Measurements from ENCODE around the gene GRIP1. TPM values are rescaled to one million over a fixed set of nuclear protein-coding genes. Genes with fewer than 3 reads are reported as not detected.

Gene GRIP1
- total and polyA plus RNA-seq, 10 of the 15 experiments (the other 5 are each of a cell fraction or from before 2014, with no cell fraction given): 0.05 to 0.85 (median 0.50) TPM; not detected in 7

DNA sequence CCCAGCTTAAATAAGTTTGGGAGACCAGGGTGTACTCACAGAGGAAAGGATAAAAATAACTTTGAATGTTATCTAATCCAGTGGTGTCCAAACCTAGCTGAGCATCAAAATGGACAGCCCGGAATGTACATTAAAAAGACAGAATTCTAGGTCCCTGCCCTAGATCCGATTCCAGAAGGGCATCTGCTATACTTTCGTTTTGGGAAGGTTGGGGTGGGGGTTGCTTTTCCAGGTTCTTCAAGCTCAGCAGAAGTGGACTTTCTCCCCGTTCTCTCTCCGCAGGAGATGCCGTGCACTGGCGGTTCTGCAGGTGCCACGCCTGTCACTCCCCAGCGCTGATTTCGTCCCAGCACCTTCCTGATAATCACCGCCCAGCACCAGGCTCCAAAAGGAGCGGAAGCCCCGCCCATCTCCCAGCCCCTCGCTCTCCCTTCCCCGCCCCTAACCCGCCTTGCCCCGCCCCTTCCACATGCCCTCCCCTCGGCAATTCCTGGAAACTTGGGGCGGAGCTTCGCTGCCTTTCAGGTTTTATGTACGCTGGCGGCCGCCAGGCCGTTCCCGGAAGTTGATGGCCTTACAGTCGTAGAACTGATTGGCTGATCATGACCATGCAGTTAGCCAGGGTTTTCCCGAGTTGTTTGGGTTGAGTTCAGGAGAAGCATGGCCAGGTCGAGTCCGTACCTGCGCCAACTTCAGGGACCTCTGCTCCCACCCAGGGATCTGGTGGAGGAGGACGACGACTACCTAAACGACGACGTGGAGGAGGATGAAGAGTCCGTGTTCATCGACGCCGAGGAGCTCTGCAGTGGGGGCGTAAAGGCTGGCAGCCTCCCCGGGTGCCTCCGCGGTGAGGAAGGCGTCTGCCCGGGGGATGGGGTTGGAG, 376.7 kb downstream of the GRIP1 start, which contains the start of gene HELB (continued):
- TF ChIP-seq ZSCAN29 (IDR thresholded peaks at IDR 0.05) (no peak), BACH1 (IDR thresholded peaks at IDR 0.05; ENCODE audit: borderline replicate concordance) (peak; percentile 20; the same call in 1 of the 2 replicates), ZNF207 (IDR thresholded peaks at IDR 0.05; ENCODE audit: borderline replicate concordance) (no peak), KAT2A (conservative IDR thresholded peaks at IDR 0.05; ENCODE audit: control insufficient read depth, low read depth, low read length) (no peak), POLR2AphosphoS5 (IDR thresholded peaks at IDR 0.05; ENCODE audit: low read length) (peak; percentile 94), ZNF24 (IDR thresholded peaks at IDR 0.05) (no peak), ZNF622 (IDR thresholded peaks at IDR 0.05) (no peak), RCOR1 (conservative IDR thresholded peaks at IDR 0.05; ENCODE audit: low read depth, low read length) (no peak), TCF3 (IDR thresholded peaks at IDR 0.05; ENCODE audit: borderline replicate concordance, insufficient read depth, low read depth, low read length) (no peak), TAF1 (IDR thresholded peaks at IDR 0.05; ENCODE audit: borderline replicate concordance, low read depth, low read length) (peak; percentile 38; the same call in 1 of the 2 replicates), CREB1 (IDR thresholded peaks at IDR 0.05; ENCODE audit: low read depth) (peak; percentile 60), RFX5 (IDR thresholded peaks at IDR 0.05; ENCODE audit: low read depth, low read length) (no peak), POLR2A (IDR thresholded peaks at IDR 0.05; ENCODE audit: low read depth, low read length) (peak; percentile 94), SIX5 (IDR thresholded peaks at IDR 0.05; ENCODE audit: low read depth, low read length, severe bottlenecking) (no peak), EGR1 (IDR thresholded peaks at IDR 0.05; ENCODE audit: borderline replicate concordance in 1 of 2, low read depth in 2 of 2, low read length in 2 of 2) (peak in 1 of 2 experiments; percentile 60; a peak in 1 of 3 replicates), SUZ12 (IDR thresholded peaks at IDR 0.05; ENCODE audit: unreplicated experiment) (no peak)
- TF ChIP-seq, protein P1, sequence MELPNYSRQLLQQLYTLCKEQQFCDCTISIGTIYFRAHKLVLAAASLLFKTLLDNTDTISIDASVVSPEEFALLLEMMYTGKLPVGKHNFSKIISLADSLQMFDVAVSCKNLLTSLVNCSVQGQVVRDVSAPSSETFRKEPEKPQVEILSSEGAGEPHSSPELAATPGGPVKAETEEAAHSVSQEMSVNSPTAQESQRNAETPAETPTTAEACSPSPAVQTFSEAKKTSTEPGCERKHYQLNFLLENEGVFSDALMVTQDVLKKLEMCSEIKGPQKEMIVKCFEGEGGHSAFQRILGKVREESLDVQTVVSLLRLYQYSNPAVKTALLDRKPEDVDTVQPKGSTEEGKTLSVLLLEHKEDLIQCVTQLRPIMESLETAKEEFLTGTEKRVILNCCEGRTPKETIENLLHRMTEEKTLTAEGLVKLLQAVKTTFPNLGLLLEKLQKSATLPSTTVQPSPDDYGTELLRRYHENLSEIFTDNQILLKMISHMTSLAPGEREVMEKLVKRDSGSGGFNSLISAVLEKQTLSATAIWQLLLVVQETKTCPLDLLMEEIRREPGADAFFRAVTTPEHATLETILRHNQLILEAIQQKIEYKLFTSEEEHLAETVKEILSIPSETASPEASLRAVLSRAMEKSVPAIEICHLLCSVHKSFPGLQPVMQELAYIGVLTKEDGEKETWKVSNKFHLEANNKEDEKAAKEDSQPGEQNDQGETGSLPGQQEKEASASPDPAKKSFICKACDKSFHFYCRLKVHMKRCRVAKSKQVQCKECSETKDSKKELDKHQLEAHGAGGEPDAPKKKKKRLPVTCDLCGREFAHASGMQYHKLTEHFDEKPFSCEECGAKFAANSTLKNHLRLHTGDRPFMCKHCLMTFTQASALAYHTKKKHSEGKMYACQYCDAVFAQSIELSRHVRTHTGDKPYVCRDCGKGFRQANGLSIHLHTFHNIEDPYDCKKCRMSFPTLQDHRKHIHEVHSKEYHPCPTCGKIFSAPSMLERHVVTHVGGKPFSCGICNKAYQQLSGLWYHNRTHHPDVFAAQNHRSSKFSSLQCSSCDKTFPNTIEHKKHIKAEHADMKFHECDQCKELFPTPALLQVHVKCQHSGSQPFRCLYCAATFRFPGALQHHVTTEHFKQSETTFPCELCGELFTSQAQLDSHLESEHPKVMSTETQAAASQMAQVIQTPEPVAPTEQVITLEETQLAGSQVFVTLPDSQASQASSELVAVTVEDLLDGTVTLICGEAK (IDR thresholded peaks at IDR 0.05; ENCODE audit: borderline replicate concordance): peak; percentile 28; the same call in 1 of the 2 replicates
- TF ChIP-seq, protein P2, sequence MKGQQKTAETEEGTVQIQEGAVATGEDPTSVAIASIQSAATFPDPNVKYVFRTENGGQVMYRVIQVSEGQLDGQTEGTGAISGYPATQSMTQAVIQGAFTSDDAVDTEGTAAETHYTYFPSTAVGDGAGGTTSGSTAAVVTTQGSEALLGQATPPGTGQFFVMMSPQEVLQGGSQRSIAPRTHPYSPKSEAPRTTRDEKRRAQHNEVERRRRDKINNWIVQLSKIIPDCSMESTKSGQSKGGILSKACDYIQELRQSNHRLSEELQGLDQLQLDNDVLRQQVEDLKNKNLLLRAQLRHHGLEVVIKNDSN (IDR thresholded peaks at IDR 0.05; ENCODE audit: borderline replicate concordance, extremely low read length, insufficient read depth, low read depth, low read length): no peak
- TF ChIP-seq, protein P3, sequence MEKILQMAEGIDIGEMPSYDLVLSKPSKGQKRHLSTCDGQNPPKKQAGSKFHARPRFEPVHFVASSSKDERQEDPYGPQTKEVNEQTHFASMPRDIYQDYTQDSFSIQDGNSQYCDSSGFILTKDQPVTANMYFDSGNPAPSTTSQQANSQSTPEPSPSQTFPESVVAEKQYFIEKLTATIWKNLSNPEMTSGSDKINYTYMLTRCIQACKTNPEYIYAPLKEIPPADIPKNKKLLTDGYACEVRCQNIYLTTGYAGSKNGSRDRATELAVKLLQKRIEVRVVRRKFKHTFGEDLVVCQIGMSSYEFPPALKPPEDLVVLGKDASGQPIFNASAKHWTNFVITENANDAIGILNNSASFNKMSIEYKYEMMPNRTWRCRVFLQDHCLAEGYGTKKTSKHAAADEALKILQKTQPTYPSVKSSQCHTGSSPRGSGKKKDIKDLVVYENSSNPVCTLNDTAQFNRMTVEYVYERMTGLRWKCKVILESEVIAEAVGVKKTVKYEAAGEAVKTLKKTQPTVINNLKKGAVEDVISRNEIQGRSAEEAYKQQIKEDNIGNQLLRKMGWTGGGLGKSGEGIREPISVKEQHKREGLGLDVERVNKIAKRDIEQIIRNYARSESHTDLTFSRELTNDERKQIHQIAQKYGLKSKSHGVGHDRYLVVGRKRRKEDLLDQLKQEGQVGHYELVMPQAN (conservative IDR thresholded peaks at IDR 0.05): peak; percentile 73

Data from GM12878 (cell line).